ENCODE measurements around the gene AP1G2. TPM values are rescaled to one million over a fixed set of nuclear protein-coding genes. Genes with fewer than 3 reads are reported as not detected.
"Not testable (repeated sequence)": the region's sequence is repeated elsewhere in the genome, so short reads cannot be mapped to it uniquely, and the experiment has no call there.

AP1G2 gene
- total and polyA plus RNA-seq, 2 of the 13 experiments (the other 11 are each of a cell fraction or from before 2014, with no cell fraction given) = 96.9 to 611 TPM

DNA sequence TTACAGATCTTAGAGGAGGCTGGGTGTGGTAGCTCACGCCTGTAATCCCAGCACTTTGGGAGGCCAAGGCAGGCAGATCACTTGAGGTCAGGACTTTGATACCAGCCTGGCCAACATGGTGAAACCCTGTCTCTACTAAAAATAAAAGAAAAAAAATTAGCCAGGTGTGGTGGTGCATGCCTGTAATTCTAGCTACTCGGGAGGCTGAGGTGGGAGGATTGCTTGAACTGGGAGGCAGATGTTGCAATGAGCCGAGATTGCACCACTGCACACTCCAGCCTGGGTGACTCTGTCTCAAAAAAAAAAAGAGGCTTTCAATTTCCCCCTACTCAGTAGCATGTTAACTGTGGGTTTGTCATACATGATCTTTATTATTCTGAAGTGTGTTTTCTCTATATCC is 26.6 kb upstream of the AP1G2 start:
- H3K4me2 ChIP-seq (ENCODE audit: low read depth, low read length); H3K79me2 ChIP-seq (ENCODE audit: insufficient read depth, low read length); FAIRE-seq; ATAC-seq; H3K27me3 ChIP-seq (ENCODE audit: control insufficient read depth in 1 of 2, insufficient read depth in 2 of 2, low read length in 2 of 2); H3K36me3 ChIP-seq (replicated peaks in 1 of 2; ENCODE audit: control insufficient read depth in 1 of 2, insufficient read depth in 2 of 2, low read length in 2 of 2); H3K4me3 ChIP-seq (replicated peaks in 1 of 3; ENCODE audit: insufficient read depth in 1 of 3, low read depth in 2 of 3, low read length in 3 of 3); BruUV-seq (replicated peaks); H3K9me3 ChIP-seq (ENCODE audit: low read length); H4K20me1 ChIP-seq (ENCODE audit: insufficient read depth, low read length); H2AFZ ChIP-seq (ENCODE audit: low read length); DNase-seq (ENCODE audit: low spot score); in situ Hi-C loops (cut with HindIII; ENCODE audit: extremely low pct_ligation_motif_present, low pct_unique_long_range_greater_than_20kb); H3K9ac ChIP-seq (ENCODE audit: insufficient read depth, low read depth, low read length); H3K27ac ChIP-seq (ENCODE audit: extremely low read length, insufficient read depth, low read length); intact Hi-C loops (cut with micrococcal nuclease; ENCODE audit: unreplicated experiment): not testable (repeated sequence)
- WGBS (ENCODE audit: low lambda C conversion rate) = 64% methylated on average over 3 of the region's 3 CpGs
- ChIA-PET CTCF (ENCODE audit: low intra/inter-chr PET ratio, low total read pairs) (interaction anchor here (1.2 kb wide), 1 partner anchor 38 kb away, joined by 4 read pairs; no protein-coding TSS in a partner anchor), POLR2A (interaction anchor here (7.4 to 7.8 kb wide), 2 partner anchors 18 to 42 kb away, joined by 142 to 787 read pairs; partner anchors contain the start of gene DHRS2)
- peaks cover 14% of the 10 kb centered on the region for H3K4me1 ChIP-seq (ENCODE audit: insufficient read depth, low read length)
- TF ChIP-seq, protein P1, sequence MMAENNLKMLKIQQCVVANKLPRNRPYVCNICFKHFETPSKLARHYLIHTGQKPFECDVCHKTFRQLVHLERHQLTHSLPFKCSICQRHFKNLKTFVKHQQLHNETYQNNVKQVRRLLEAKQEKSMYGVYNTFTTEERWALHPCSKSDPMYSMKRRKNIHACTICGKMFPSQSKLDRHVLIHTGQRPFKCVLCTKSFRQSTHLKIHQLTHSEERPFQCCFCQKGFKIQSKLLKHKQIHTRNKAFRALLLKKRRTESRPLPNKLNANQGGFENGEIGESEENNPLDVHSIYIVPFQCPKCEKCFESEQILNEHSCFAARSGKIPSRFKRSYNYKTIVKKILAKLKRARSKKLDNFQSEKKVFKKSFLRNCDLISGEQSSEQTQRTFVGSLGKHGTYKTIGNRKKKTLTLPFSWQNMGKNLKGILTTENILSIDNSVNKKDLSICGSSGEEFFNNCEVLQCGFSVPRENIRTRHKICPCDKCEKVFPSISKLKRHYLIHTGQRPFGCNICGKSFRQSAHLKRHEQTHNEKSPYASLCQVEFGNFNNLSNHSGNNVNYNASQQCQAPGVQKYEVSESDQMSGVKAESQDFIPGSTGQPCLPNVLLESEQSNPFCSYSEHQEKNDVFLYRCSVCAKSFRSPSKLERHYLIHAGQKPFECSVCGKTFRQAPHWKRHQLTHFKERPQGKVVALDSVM (CRISPR knock-in tag; IDR thresholded peaks at IDR 0.05) = 0 out of 2 replicates have a peak, but pooled peaks have one; percentile 36
- TF ChIP-seq CEBPG (CRISPR knock-in tag; IDR thresholded peaks at IDR 0.05) (peak; percentile 38; the same call in 1 of the 2 replicates), KDM1A (CRISPR knock-in tag; IDR thresholded peaks at IDR 0.05) (peak; percentile 37; the same call in 1 of the 2 replicates), ZNF263 (CRISPR knock-in tag; IDR thresholded peaks at IDR 0.05) (peak; percentile 42; the same call in 1 of the 2 replicates), CEBPB (IDR thresholded peaks at IDR 0.05; ENCODE audit: borderline replicate concordance, low read depth, low read length) (peak; percentile 74), ZNF460 (CRISPR knock-in tag; IDR thresholded peaks at IDR 0.05; ENCODE audit: borderline replicate concordance) (peak; percentile 88)

DNA sequence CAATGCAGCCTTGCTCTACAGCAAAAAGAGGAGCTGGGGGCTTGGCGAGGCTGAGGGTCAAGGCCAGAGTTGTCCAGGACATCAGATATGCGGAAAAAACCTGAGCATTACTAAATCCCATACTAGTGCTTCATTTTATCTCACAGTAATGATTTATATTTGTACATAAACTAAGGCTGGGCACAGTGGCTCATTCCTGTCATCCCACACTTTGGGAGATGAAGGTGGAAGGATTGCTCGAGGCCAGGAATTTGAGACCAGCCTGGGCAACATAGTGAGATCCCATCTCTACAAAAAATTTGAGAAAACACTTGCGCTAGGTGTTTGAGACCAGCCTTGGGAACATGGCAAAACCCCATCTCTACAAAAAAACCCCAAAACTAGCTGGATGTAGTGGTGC is 22.6 kb upstream of the AP1G2 start:
- Histone ChIP-seq H2AFZ (ENCODE audit: low read length) (no peak overlapping the region), H3K4me3 (replicated peaks in 1 of 3; ENCODE audit: insufficient read depth in 1 of 3, low read depth in 2 of 3, low read length in 3 of 3) (no peak overlapping the region), H3K36me3 (replicated peaks in 1 of 2; ENCODE audit: control insufficient read depth in 1 of 2, insufficient read depth in 2 of 2, low read length in 2 of 2) (no peaks in the 10 kb centered on the region), H3K79me2 (ENCODE audit: insufficient read depth, low read length) (no peaks in the 10 kb centered on the region), H3K9me3 (ENCODE audit: low read length) (no peaks in the 10 kb centered on the region), H3K4me2 (ENCODE audit: low read depth, low read length) (no peak overlapping the region), H4K20me1 (ENCODE audit: insufficient read depth, low read length) (no peaks in the 10 kb centered on the region), H3K4me1 (ENCODE audit: insufficient read depth, low read length) (peaks cover 24% of the 10 kb centered on the region), H3K9ac (ENCODE audit: insufficient read depth, low read depth, low read length) (no peak overlapping the region), H3K27me3 (ENCODE audit: control insufficient read depth in 1 of 2, insufficient read depth in 2 of 2, low read length in 2 of 2) (no peaks in the 10 kb centered on the region), H3K27ac (ENCODE audit: extremely low read length, insufficient read depth, low read length) (no peak overlapping the region)
- no TSS peak for BruUV-seq (replicated peaks)
- 57% methylated on average over 4 of the region's 4 CpGs for WGBS (ENCODE audit: low lambda C conversion rate)
- DNase-seq (ENCODE audit: low spot score) (no peak), ATAC-seq (peak; percentile 7), FAIRE-seq (no peak)
- intact Hi-C loops (cut with micrococcal nuclease; ENCODE audit: unreplicated experiment) (no loop called here), in situ Hi-C loops (cut with HindIII; ENCODE audit: extremely low pct_ligation_motif_present, low pct_unique_long_range_greater_than_20kb) (no loop called here)
- CTCF ChIA-PET (ENCODE audit: low intra/inter-chr PET ratio, low total read pairs) = interaction anchor here (1.8 to 5.9 kb wide), 5 partner anchors 44 to 364 kb away, joined by 6 to 207 read pairs (median 26); partner anchors contain the start of genes DHRS2 and DHRS4
- POLR2A ChIA-PET = interaction anchor here (0.9 to 7.8 kb wide), 9 partner anchors 9 to 504 kb away, joined by 3 to 787 read pairs (median 6); partner anchors contain the start of genes DHRS2 and PCK2
- TF ChIP-seq, protein P2, sequence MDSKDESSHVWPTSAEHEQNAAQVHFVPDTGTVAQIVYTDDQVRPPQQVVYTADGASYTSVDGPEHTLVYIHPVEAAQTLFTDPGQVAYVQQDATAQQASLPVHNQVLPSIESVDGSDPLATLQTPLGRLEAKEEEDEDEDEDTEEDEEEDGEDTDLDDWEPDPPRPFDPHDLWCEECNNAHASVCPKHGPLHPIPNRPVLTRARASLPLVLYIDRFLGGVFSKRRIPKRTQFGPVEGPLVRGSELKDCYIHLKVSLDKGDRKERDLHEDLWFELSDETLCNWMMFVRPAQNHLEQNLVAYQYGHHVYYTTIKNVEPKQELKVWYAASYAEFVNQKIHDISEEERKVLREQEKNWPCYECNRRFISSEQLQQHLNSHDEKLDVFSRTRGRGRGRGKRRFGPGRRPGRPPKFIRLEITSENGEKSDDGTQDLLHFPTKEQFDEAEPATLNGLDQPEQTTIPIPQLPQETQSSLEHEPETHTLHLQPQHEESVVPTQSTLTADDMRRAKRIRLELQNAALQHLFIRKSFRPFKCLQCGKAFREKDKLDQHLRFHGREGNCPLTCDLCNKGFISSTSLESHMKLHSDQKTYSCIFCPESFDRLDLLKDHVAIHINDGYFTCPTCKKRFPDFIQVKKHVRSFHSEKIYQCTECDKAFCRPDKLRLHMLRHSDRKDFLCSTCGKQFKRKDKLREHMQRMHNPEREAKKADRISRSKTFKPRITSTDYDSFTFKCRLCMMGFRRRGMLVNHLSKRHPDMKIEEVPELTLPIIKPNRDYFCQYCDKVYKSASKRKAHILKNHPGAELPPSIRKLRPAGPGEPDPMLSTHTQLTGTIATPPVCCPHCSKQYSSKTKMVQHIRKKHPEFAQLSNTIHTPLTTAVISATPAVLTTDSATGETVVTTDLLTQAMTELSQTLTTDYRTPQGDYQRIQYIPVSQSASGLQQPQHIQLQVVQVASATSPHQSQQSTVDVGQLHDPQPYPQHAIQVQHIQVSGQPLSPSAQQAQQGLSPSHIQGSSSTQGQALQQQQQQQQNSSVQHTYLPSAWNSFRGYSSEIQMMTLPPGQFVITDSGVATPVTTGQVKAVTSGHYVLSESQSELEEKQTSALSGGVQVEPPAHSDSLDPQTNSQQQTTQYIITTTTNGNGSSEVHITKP (CRISPR knock-in tag; IDR thresholded peaks at IDR 0.05; ENCODE audit: low read depth) = no peak
- TF ChIP-seq RBFOX2 (IDR thresholded peaks at IDR 0.05; ENCODE audit: low read depth, low read length) = no peak
- TF ChIP-seq ZFP36L1 (CRISPR knock-in tag; IDR thresholded peaks at IDR 0.05) = no peak
